ENCODE results near the gene ARTN. TPM values are rescaled to one million over a fixed set of nuclear protein-coding genes. Genes with fewer than 3 reads are reported as not detected.

The ARTN gene
- total RNA-seq, 1 donor from 2014 or later = 0.14 TPM

- TF ChIP-seq CTCF (IDR thresholded peaks at IDR 0.05; ENCODE audit: borderline replicate concordance) = no peak
- Histone ChIP-seq H3K27me3 (ENCODE audit: low read depth) (no peaks in the 10 kb centered on the region), H3K9me3 (replicated peaks) (no peaks in the 10 kb centered on the region), H3K27ac (replicated peaks) (peak overlapping the region; percentile 73), H3K4me1 (peaks cover 63% of the 10 kb centered on the region), H3K4me3 (peak overlapping the region; percentile 87), H3K36me3 (peaks cover 29% of the 10 kb centered on the region)
- DNase-seq = no peak
- intact Hi-C loops (cut with micrococcal nuclease) = no loop called here
These were observed 44.6 kb downstream of the ARTN start for GRCh38 chr1:43978264-43978550.

GRCh38 chr1:43978551-43979260 lies 45.1 kb downstream of the ARTN start, which contains the start of gene B4GALT2:
TSS of gene B4GALT2 (plus strand) at chr1:43979210. CDS start at chr1:43981161, 1,951 bp downstream.
- peaks cover 27% of the 10 kb centered on the region for H3K36me3 ChIP-seq
- peak within 1 kb of the TSS; percentile 73 for H3K27ac ChIP-seq (replicated peaks)
- intact Hi-C loops (cut with micrococcal nuclease) = no loop called here
- H3K27me3 ChIP-seq (ENCODE audit: low read depth) = no peaks in the 10 kb centered on the region
- H3K4me1 ChIP-seq = peaks cover 61% of the 10 kb centered on the region
- no peak for TF ChIP-seq CTCF (IDR thresholded peaks at IDR 0.05; ENCODE audit: borderline replicate concordance)
- DNase-seq = peak; percentile 55
- H3K9me3 ChIP-seq (replicated peaks) = no peaks in the 10 kb centered on the region
- peak within 1 kb of the TSS; percentile 87 for H3K4me3 ChIP-seq

GRCh38 chr1:43979261-43979527 lies 45.6 kb downstream of the ARTN start:
- Histone ChIP-seq H3K4me1 (peaks cover 56% of the 10 kb centered on the region), H3K4me3 (peak overlapping the region; percentile 87), H3K9me3 (replicated peaks) (no peaks in the 10 kb centered on the region), H3K27ac (replicated peaks) (peak overlapping the region; percentile 73), H3K36me3 (peaks cover 27% of the 10 kb centered on the region), H3K27me3 (ENCODE audit: low read depth) (no peaks in the 10 kb centered on the region)
- DNase-seq = no peak
- intact Hi-C loops (cut with micrococcal nuclease) = no loop called here
- no peak for TF ChIP-seq CTCF (IDR thresholded peaks at IDR 0.05; ENCODE audit: borderline replicate concordance)

- DNase-seq = peak; percentile 53
- H3K4me1 ChIP-seq = peaks cover 52% of the 10 kb centered on the region
- no peaks in the 10 kb centered on the region for H3K9me3 ChIP-seq (replicated peaks)
- H3K4me3 ChIP-seq = peak overlapping the region; percentile 87
- H3K27ac ChIP-seq (replicated peaks) = peak overlapping the region; percentile 73
- no peak for TF ChIP-seq CTCF (IDR thresholded peaks at IDR 0.05; ENCODE audit: borderline replicate concordance)
- H3K27me3 ChIP-seq (ENCODE audit: low read depth) = no peaks in the 10 kb centered on the region
- intact Hi-C loops (cut with micrococcal nuclease) = no loop called here
- peaks cover 27% of the 10 kb centered on the region for H3K36me3 ChIP-seq
These were observed 46.1 kb downstream of the ARTN start for GRCh38 chr1:43979528-43980254.

GRCh38 chr1:43980255-43981134 lies 46.9 kb downstream of the ARTN start:
- H3K4me3 ChIP-seq = peak overlapping the region; percentile 87
- TF ChIP-seq CTCF (IDR thresholded peaks at IDR 0.05; ENCODE audit: borderline replicate concordance) = no peak
- intact Hi-C loops (cut with micrococcal nuclease) = no loop called here
- no peaks in the 10 kb centered on the region for H3K27me3 ChIP-seq (ENCODE audit: low read depth)
- H3K4me1 ChIP-seq = peaks cover 46% of the 10 kb centered on the region
- H3K36me3 ChIP-seq = peaks cover 27% of the 10 kb centered on the region
- DNase-seq = no peak
- H3K9me3 ChIP-seq (replicated peaks) = no peaks in the 10 kb centered on the region
- H3K27ac ChIP-seq (replicated peaks) = peak overlapping the region; percentile 73
